Type B pancreatic cell (in vitro differentiated cells): ENCODE data around the gene NDUFV1. TPM values are rescaled to one million over a fixed set of nuclear protein-coding genes. Genes with fewer than 3 reads are reported as not detected.
A peak's percentile ranks its signal among the peaks of the same experiment; 100 is the strongest.
"Not testable (repeated sequence)": the region's sequence is repeated elsewhere in the genome, so short reads cannot be mapped to it uniquely, and the experiment has no call there.

ENCODE experiments used
- DNase-seq: peaks from one replicate; pipeline ENCODE4 v3.0.0; 2021; ENCODE audit warnings: mixed read lengths; ENCODE audit not compliant: unreplicated experiment; ENCODE audit errors: extremely low spot score
- H3K27ac Mint-ChIP-seq: 2 replicates; pipeline ENCODE4 v1.8.0; 2021; ENCODE audit warnings: mild to moderate bottlenecking, mixed read lengths
- H3K27me3 Mint-ChIP-seq: 2 replicates; pipeline ENCODE4 v1.8.0; 2021; ENCODE audit warnings: mixed read lengths
- H3K36me3 Mint-ChIP-seq: 2 replicates; pipeline ENCODE4 v1.8.0; 2021; ENCODE audit warnings: mixed read lengths
- H3K4me1 Mint-ChIP-seq: one replicate; pipeline ENCODE4 v1.8.0; 2021; ENCODE audit warnings: mixed read lengths; ENCODE audit not compliant: unreplicated experiment
- H3K4me3 Mint-ChIP-seq: 2 replicates; pipeline ENCODE4 v1.8.0; 2021; ENCODE audit warnings: mild to moderate bottlenecking, mixed read lengths
- H3K9me3 Mint-ChIP-seq: 2 replicates; pipeline ENCODE4 v1.8.0; 2021; ENCODE audit warnings: mixed read lengths
- total RNA-seq: library from RNA; stranded (reverse); gene quantifications from 2 replicates; pipeline ENCODE4 v1.2.1, GENCODE V29; 2021; ENCODE audit warnings: low replicate concordance
- TF ChIP-seq, protein P1 (sequence below): fragments of 200-600 bp; sonication (generic); conservative IDR thresholded peaks from 2 replicates; pipeline ENCODE4 v1.5.0; 2021; ENCODE audit warnings: antibody characterized with exemption, mild to moderate bottlenecking

Gene NDUFV1
- total RNA-seq, 1 donor from 2014 or later = 226 TPM

DNA sequence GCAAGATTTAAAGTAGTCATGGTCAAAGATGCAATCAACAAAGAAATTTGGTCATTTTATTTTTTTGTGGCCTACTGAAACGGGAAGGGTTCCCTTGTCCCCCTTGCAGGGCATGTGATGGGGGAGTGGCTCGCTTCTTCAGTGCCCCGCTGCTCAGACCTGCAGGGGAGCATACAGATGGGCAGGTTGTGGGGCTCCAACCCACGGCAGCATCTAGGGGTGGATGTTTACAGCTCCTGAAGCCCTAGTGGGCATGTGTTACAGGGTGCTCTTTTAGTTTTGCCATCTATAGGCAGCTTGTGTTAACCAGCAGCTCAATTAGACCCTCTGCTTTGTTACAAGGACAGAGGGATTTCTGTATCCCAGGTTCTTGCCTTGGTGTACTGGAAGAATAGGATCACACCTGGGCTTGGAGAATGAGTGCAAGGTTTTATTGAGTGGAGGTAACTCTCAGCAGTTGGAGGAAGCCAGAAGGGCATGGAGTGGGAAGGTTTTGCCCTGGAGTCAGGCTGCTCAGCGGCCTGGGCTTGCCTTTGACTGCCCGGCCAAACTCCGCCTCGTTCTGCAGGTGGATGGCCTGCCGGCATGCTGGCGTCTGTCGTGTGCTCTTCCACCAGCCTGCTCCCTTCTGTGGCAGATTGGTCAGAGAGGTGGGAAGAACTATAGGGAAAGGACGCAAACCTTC, 13.7 kb upstream of the NDUFV1 start:
- Mint-ChIP-seq H3K4me1 (peaks cover 5% of the 10 kb centered on the region), H3K36me3 (peaks cover 5% of the 10 kb centered on the region), H3K4me3 (no peak overlapping the region), H3K27ac (peak overlapping the region; percentile 11), H3K9me3 (no peaks in the 10 kb centered on the region), H3K27me3 (no peaks in the 10 kb centered on the region)
- no peak for DNase-seq
- TF ChIP-seq, protein P1, sequence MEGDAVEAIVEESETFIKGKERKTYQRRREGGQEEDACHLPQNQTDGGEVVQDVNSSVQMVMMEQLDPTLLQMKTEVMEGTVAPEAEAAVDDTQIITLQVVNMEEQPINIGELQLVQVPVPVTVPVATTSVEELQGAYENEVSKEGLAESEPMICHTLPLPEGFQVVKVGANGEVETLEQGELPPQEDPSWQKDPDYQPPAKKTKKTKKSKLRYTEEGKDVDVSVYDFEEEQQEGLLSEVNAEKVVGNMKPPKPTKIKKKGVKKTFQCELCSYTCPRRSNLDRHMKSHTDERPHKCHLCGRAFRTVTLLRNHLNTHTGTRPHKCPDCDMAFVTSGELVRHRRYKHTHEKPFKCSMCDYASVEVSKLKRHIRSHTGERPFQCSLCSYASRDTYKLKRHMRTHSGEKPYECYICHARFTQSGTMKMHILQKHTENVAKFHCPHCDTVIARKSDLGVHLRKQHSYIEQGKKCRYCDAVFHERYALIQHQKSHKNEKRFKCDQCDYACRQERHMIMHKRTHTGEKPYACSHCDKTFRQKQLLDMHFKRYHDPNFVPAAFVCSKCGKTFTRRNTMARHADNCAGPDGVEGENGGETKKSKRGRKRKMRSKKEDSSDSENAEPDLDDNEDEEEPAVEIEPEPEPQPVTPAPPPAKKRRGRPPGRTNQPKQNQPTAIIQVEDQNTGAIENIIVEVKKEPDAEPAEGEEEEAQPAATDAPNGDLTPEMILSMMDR = no peak

- Mint-ChIP-seq H3K36me3 (peaks cover 4% of the 10 kb centered on the region), H3K4me3 (no peak overlapping the region), H3K9me3 (no peaks in the 10 kb centered on the region), H3K4me1 (peaks cover 5% of the 10 kb centered on the region), H3K27me3 (no peaks in the 10 kb centered on the region), H3K27ac (peak overlapping the region; percentile 11)
- no peak for DNase-seq
- TF ChIP-seq, protein P1 = no peak
Observed at GRCh38 chr11:67593565-67593905, 13.2 kb upstream of the NDUFV1 start.

DNA sequence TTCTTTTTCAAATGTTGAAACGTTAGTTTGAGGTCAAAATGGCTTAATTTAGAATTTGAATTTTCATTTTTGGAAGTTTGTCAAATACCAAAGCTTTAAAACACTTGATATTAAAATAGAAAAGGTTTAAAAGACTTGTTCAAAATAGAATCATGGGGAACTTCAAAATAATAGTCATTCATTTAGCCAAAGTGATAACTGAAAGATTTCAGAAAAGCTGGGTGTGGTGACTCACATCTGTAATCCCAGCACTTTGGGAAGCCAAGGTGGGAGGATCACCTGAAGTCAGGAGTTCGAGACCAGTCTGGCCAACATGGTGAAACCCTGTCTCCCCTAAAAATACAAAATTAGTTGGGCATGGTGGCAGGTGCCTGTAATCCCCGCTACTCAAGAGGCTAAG, 12.3 kb upstream of the NDUFV1 start:
- no peak overlapping the region for H3K27ac Mint-ChIP-seq
- H3K27me3 Mint-ChIP-seq = no peaks in the 10 kb centered on the region
- H3K4me1 Mint-ChIP-seq = peaks cover 5% of the 10 kb centered on the region
- DNase-seq = no peak
- no peaks in the 10 kb centered on the region for H3K9me3 Mint-ChIP-seq
- TF ChIP-seq, protein P1 = no peak
- peaks cover 4% of the 10 kb centered on the region for H3K36me3 Mint-ChIP-seq
- H3K4me3 Mint-ChIP-seq = no peak overlapping the region

DNA sequence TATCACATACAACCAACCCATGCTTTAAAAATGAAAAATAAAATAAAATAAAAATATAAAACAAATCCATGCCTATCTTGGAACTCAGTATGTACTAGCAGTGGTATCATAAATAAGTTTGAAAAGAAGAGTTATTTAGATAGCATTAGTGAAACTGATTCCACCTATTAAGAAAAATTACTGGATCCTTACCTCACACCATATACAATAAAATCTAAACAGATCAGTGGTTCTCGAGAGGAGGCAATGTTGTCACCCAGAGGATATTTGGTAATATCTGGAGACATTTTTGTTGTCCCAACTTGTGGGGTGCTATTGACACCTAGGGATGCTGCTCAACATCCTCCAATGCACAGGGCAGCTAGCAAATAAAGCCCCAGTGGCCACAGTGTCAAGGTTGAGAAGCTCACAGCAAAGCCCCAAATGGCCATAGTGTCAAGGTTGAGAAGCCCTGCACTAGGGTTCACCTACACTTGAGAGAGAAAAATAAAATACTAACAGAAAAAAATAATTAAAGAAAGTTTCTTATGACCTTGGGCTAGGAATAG, 9.9 kb upstream of the NDUFV1 start:
- Mint-ChIP-seq H3K27ac (no peak overlapping the region), H3K27me3 (peaks cover 4% of the 10 kb centered on the region), H3K4me1 (peaks cover 8% of the 10 kb centered on the region), H3K36me3 (no peaks in the 10 kb centered on the region), H3K9me3 (no peaks in the 10 kb centered on the region), H3K4me3 (no peak overlapping the region)
- TF ChIP-seq, protein P1 = no peak
- DNase-seq = no peak

DNA sequence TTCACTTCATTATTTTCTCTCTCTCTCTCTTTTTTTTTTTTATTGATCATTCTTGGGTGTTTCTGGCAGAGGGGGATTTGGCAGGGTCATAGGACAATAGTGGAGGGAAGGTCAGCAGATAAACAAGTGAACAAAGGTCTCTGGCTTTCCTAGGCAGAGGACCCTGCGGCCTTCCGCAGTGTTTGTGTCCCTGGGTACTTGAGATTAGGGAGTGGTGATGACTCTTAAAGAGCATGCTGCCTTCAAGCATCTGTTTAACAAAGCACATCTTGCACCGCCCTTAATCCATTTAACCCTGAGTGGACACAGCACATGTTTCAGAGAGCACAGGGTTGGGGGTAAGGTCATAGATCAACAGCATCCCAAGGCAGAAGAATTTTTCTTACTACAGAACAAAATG, 9.3 kb upstream of the NDUFV1 start:
- not testable (repeated sequence) for H3K4me1 Mint-ChIP-seq, H3K27ac Mint-ChIP-seq, H3K36me3 Mint-ChIP-seq, H3K27me3 Mint-ChIP-seq, H3K4me3 Mint-ChIP-seq, H3K9me3 Mint-ChIP-seq, DNase-seq

- not testable (repeated sequence) for DNase-seq, H3K36me3 Mint-ChIP-seq
Observed at GRCh38 chr11:67597963-67598362, 8.8 kb upstream of the NDUFV1 start.

More at GRCh38 chr11:67597963-67598362, 8.8 kb upstream of the NDUFV1 start:
- not testable (repeated sequence) for H3K27me3 Mint-ChIP-seq, H3K4me1 Mint-ChIP-seq, H3K27ac Mint-ChIP-seq, H3K4me3 Mint-ChIP-seq, H3K9me3 Mint-ChIP-seq
